ENCODE measurements around the gene NLGN1.

- TF ChIP-seq CTCF (IDR thresholded peaks at IDR 0.05) (no peak), POLR2A (IDR thresholded peaks at IDR 0.05) (no peak)
Observed at GRCh38 chr3:174318181-174318580, 920.6 kb downstream of the NLGN1 start.
